ENCODE data around the gene APEH. TPM values are rescaled to one million over a fixed set of nuclear protein-coding genes. Genes with fewer than 3 reads are reported as not detected.

Gene APEH
- total and polyA plus RNA-seq, 2 experiments from 2014 or later = 170 to 264 TPM

GRCh38 chr3:49647741-49648140 is 26.4 kb upstream of the APEH start:
- no peak for ATAC-seq
- no peak overlapping the region for H3K27ac Mint-ChIP-seq

More at GRCh38 chr3:49647741-49648140, 26.4 kb upstream of the APEH start:
- Histone ChIP-seq H3F3A (replicated peaks; ENCODE audit: low read depth) (no peaks in the 10 kb centered on the region), H4K20me1 (replicated peaks; ENCODE audit: insufficient read depth) (no peaks in the 10 kb centered on the region), H2AFZ (no peak overlapping the region), H3K4me1 (ENCODE audit: insufficient read depth) (no peaks in the 10 kb centered on the region), H3K27me3 (ENCODE audit: insufficient read depth) (no peaks in the 10 kb centered on the region), H3K27ac (ENCODE audit: low read depth) (no peak overlapping the region), H3K79me2 (replicated peaks; ENCODE audit: insufficient read depth) (no peaks in the 10 kb centered on the region), H3K36me3 (ENCODE audit: insufficient read depth) (no peaks in the 10 kb centered on the region), H3K4me2 (no peak overlapping the region), H3K4me3 (no peak overlapping the region), H3K9me2 (ENCODE audit: insufficient read depth) (no peaks in the 10 kb centered on the region)
- no peak for TF ChIP-seq CTCF (conservative IDR thresholded peaks at IDR 0.05; ENCODE audit: low read depth in 2 of 2)
- TF ChIP-seq ZNF462 (CRISPR knock-in tag; IDR thresholded peaks at IDR 0.05) = no peak
- no peak for TF ChIP-seq CREB1 (CRISPR knock-in tag; IDR thresholded peaks at IDR 0.05; ENCODE audit: low read depth)
- no peak for TF ChIP-seq EZH2 (IDR thresholded peaks at IDR 0.05; ENCODE audit: low read depth, unreplicated experiment)
- TF ChIP-seq EZH2phosphoT487 (IDR thresholded peaks at IDR 0.05; ENCODE audit: unreplicated experiment) = no peak
- no peak for TF ChIP-seq NANOG (IDR thresholded peaks at IDR 0.05; ENCODE audit: borderline replicate concordance)
- no peak for TF ChIP-seq POLR2AphosphoS5 (IDR thresholded peaks at IDR 0.05; ENCODE audit: low read depth)
- TF ChIP-seq ZNF331 (CRISPR knock-in tag; IDR thresholded peaks at IDR 0.05; ENCODE audit: low read depth) = no peak
- no peak for TF ChIP-seq ETS1 (IDR thresholded peaks at IDR 0.05)
- no peak overlapping the region for H3K4me3 Mint-ChIP-seq
- DNase-seq (ENCODE audit: low spot score) = no peak
- peaks cover 10% of the 10 kb centered on the region for H3K27me3 Mint-ChIP-seq (ENCODE audit: insufficient read depth, low read depth, poor library complexity)
- H3K36me3 Mint-ChIP-seq (ENCODE audit: low read depth) = no peaks in the 10 kb centered on the region; the same call in 2 of the 3 replicates
- peaks cover 4% of the 10 kb centered on the region; the same call in 1 of the 3 replicates for H3K4me1 Mint-ChIP-seq
- no peaks in the 10 kb centered on the region for H3K9me3 Mint-ChIP-seq

All from GM23338 (cell line).